ENCODE data around the gene LRCH4.
A peak's percentile ranks its signal among the peaks of the same experiment; 100 is the strongest.
"Not testable (repeated sequence)": the region's sequence is repeated elsewhere in the genome, so short reads cannot be mapped to it uniquely, and the experiment has no call there.

The LRCH4 gene

DNA sequence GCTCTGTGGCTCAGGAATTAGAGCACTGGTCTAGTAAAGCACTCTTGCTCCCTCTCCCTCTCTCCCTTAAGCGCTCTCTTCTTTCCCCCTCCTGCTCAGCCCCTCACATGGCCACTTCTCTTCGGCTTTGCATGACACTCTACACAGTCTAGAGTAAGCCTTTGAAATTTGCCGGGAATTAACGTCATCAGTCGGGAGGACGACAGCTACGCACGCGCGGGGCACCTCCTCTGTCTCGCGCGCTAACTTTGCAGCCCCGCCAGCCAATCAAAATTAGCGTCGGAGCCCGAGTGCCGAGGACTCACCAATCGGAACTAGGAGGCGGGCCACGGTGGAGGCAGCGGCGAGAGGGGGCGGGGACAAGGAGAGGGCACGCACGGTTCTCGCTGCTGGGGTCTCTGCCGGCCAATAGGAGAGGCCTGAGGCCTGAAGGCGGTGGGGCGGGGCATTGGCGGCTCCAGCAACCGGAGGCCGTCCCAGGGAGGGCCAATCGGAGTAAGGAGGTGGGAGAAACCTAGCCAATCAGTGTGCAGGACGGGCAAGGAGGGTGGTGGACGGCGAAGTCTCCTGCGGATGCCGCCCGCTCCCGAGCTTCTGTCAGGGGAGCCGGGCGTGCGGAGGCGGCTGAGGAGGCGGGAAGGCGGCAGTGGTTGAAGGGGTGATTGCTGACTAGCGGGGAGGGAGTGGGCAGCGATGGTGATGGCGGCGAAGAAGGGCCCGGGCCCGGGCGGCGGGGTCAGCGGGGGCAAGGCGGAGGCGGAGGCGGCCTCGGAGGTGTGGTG, 47.1 kb downstream of the LRCH4 start, which contains the start of gene AGFG2:
AGFG2 (plus strand) TSS at position 550 of the 782 bp plus-strand sequence; CDS start at position 694, 144 bp downstream.
- no peak within 1 kb of the TSS for H3K9ac ChIP-seq (ENCODE audit: low read depth, low read length)
- H3K36me3 ChIP-seq (ENCODE audit: insufficient read depth, low read length): no peaks in the 10 kb centered on the region
- no peaks in the 10 kb centered on the region for H3K9me3 ChIP-seq (ENCODE audit: insufficient read depth, low read depth, low read length)
- H3K4me3 ChIP-seq (ENCODE audit: low read length): peak within 1 kb of the TSS; percentile 66
- H3K27me3 ChIP-seq (ENCODE audit: insufficient read depth, low read length): peaks cover 9% of the 10 kb centered on the region
- H3K27ac ChIP-seq (ENCODE audit: low read depth, low read length): no peak within 1 kb of the TSS
- 1% methylated on average over 60 of the region's 60 CpGs for WGBS
- H3K4me1 ChIP-seq (ENCODE audit: insufficient read depth, low read length): peaks cover 22% of the 10 kb centered on the region

DNA sequence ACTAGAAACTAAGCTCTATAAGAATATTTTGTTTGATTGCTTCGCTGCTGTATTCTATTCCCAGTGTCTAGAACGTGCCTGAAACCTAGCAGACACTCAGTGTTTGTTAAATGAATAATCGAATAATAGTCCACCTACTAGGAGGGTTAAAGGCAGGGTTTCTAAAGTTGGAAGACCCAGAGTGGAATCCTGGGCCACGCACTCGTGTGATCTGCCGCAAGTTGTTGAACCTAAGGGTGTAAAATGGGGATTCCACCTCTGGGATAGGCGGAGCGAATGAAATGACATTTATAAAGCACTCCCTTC, 47.6 kb downstream of the LRCH4 start:
- H3K4me3 ChIP-seq (ENCODE audit: low read length): peak overlapping the region; percentile 66
- no peak overlapping the region for H3K9ac ChIP-seq (ENCODE audit: low read depth, low read length)
- peaks cover 9% of the 10 kb centered on the region for H3K27me3 ChIP-seq (ENCODE audit: insufficient read depth, low read length)
- no peaks in the 10 kb centered on the region for H3K9me3 ChIP-seq (ENCODE audit: insufficient read depth, low read depth, low read length)
- no peak overlapping the region for H3K27ac ChIP-seq (ENCODE audit: low read depth, low read length)
- H3K36me3 ChIP-seq (ENCODE audit: insufficient read depth, low read length): no peaks in the 10 kb centered on the region
- H3K4me1 ChIP-seq (ENCODE audit: insufficient read depth, low read length): peaks cover 16% of the 10 kb centered on the region
- whole genome bisulfite sequencing: 19% methylated on average over 8 of the region's 8 CpGs

DNA sequence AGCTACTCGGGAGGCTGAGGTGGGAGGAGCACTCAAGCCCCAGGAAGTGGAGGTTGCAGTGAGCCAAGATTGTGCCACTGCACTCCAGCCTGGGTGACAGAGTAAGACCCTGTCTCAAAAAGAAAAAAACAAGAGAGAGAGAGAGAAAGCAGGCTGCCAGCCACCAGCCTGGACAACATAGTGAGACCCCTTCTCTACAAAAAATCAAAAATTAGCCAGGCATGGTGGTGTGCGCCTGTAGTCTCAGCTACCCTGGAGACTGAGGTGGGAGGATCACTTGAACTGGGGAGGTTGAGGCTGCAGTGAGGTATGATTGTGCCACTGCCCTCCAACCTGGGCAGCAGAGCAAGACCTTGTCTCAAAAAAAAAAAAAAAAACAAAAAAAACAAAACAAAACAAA, 49.2 kb downstream of the LRCH4 start:
- H3K27ac ChIP-seq (ENCODE audit: low read depth, low read length); H3K9ac ChIP-seq (ENCODE audit: low read depth, low read length); H3K27me3 ChIP-seq (ENCODE audit: insufficient read depth, low read length); H3K4me1 ChIP-seq (ENCODE audit: insufficient read depth, low read length); H3K9me3 ChIP-seq (ENCODE audit: insufficient read depth, low read depth, low read length); H3K4me3 ChIP-seq (ENCODE audit: low read length); H3K36me3 ChIP-seq (ENCODE audit: insufficient read depth, low read length): not testable (repeated sequence)
- 88% methylated on average over 2 of the region's 2 CpGs for WGBS

DNA sequence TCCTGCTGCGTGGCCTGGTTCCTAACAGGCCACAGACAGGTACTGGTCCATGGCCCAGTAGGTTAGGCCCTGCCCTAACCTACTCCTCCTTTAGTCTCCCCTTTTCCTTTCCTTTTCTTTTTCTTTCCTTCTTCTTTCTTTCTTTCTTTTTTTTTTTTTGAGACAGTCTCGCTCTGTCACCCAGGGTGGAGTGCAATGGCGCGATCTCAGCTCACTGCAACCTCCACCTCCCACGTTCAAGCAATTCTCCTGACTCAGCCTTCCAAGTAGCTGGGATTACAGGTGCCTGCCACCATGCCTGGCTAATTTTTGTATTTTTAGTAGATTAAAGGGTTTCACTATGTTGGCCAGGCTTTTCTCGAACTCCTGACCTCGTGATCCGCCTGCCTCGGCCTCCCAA, 49.9 kb downstream of the LRCH4 start:
- not testable (repeated sequence) for H3K36me3 ChIP-seq (ENCODE audit: insufficient read depth, low read length); H3K9me3 ChIP-seq (ENCODE audit: insufficient read depth, low read depth, low read length); H3K27ac ChIP-seq (ENCODE audit: low read depth, low read length); H3K4me1 ChIP-seq (ENCODE audit: insufficient read depth, low read length); H3K27me3 ChIP-seq (ENCODE audit: insufficient read depth, low read length); H3K4me3 ChIP-seq (ENCODE audit: low read length); H3K9ac ChIP-seq (ENCODE audit: low read depth, low read length)
- WGBS: 94% methylated on average over 9 of the region's 9 CpGs

DNA sequence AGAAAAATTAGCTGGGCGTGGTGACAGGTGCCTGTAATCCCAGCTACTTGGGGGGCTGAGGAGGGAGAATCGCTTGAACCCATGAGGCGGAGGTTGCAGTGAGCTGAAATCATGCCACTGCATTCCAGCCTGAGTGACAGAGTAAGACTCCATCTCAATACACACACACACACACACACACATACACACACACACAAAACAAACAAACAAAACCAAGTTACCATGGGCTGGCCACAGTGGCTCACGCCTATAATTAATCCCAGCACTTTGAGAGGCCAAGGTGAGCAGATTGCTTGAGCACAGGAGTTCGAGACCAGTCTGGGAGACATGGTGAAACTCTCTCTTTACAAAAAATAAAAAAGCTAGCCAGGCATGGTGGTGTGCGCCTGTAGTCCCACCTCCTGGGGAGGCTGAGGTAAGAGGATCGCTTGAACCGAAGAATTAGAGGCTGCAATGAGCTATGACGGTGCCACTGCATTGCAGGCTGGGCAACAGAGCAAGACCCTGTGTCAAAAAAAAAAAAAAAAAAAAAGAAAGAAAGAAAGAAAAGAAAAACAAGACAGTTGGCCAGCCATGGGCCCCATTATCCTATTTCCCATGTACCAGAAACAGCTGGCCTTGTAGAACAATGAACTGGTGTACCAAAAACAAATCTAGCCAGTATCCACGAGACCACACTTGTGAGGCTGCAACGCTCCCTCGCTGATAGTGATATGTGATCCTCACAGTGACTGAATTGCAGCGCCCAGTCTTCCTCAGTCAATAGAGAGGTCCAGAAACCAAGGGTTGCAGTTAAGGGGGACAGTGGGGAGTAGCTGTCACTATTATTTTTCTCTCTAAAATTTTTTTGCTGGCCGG, 53.5 kb downstream of the LRCH4 start:
- Histone ChIP-seq H3K9me3 (ENCODE audit: insufficient read depth, low read depth, low read length) (no peaks in the 10 kb centered on the region), H3K27ac (ENCODE audit: low read depth, low read length) (no peak overlapping the region), H3K36me3 (ENCODE audit: insufficient read depth, low read length) (no peaks in the 10 kb centered on the region), H3K4me1 (ENCODE audit: insufficient read depth, low read length) (no peaks in the 10 kb centered on the region), H3K27me3 (ENCODE audit: insufficient read depth, low read length) (no peaks in the 10 kb centered on the region), H3K4me3 (ENCODE audit: low read length) (no peak overlapping the region), H3K9ac (ENCODE audit: low read depth, low read length) (no peak overlapping the region)
- 95% methylated on average over 14 of the region's 14 CpGs for WGBS

DNA sequence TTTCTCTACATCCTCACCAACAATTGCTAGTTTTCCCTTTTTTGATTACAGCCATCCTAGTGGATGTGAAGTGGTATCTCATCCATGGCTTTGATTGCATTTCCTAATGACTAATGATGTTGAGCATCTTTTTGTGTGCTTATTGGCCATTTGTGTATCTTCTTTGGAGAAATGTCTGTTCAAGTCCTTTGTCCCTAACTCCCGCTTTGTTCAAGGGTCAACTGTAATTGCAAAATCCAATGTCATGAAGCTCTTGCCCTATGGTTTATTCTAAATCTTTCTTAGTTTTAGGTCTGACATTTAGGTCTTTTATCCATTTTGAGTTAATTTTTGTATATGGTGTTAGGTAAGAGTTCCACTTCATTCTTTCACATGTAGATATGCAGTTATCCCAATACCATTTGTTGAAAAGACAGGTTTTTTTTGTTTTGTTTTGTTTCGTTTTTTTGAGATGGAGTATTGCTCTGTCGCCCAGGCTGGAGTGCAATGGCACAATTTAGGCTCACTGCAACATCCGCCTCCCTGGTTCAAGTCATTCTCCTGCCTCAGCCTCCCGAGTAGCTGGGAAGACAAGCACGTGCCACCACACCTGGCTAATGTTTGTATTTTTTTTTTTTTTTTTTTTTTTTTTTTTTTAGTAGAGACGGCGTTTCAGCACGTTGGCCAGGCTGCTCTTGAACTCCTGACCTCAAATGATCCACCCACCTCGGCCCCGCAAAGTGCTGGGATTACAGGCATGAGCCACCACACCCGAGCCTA, 57.6 kb downstream of the LRCH4 start:
- not testable (repeated sequence) for H3K36me3 ChIP-seq (ENCODE audit: insufficient read depth, low read length); H3K9me3 ChIP-seq (ENCODE audit: insufficient read depth, low read depth, low read length); H3K4me3 ChIP-seq (ENCODE audit: low read length); H3K27me3 ChIP-seq (ENCODE audit: insufficient read depth, low read length); H3K4me1 ChIP-seq (ENCODE audit: insufficient read depth, low read length); H3K9ac ChIP-seq (ENCODE audit: low read depth, low read length); H3K27ac ChIP-seq (ENCODE audit: low read depth, low read length)
- 94% methylated on average over 12 of the region's 12 CpGs for WGBS
